OCI-M2 (cell line): ENCODE measurements around the gene JPH3.

ENCODE experiments used
- DNase-seq: peaks from one replicate; lab custom pipeline; 2025; ENCODE audit not compliant: unreplicated experiment; lab: John Stamatoyannopoulos, UW

JPH3 gene

DNA sequence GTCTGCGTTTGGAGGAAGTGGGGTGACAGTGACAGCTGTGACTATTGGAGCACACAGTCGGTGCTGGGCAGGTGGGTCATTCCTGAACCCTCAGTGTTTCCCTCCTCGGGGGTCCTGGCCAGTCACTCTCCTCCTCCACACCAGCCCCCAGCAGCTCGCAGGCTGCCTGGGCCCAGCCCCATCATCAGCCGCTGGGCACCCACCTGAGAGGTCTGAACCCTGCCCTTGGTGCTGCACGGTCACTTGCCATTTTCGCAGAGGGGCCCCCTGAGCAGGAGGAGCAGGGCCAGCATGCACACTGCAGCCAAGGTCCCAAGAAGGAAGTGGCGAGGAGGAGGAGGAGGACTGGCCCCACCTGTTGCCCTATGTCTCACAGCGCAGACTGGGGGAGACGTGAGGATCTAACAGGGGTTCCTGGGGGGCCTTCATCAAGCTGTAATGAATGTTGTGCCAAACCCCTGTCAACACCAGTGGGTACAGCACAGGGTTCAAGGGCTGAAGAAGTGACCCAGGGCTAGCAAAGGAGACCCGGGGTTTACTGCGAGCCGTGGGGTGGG lies 23.0 kb downstream of the JPH3 start:
- no peak for DNase-seq

- no peak for DNase-seq
Observed at GRCh38 chr16:87626401-87626800, 24.1 kb downstream of the JPH3 start.

DNA sequence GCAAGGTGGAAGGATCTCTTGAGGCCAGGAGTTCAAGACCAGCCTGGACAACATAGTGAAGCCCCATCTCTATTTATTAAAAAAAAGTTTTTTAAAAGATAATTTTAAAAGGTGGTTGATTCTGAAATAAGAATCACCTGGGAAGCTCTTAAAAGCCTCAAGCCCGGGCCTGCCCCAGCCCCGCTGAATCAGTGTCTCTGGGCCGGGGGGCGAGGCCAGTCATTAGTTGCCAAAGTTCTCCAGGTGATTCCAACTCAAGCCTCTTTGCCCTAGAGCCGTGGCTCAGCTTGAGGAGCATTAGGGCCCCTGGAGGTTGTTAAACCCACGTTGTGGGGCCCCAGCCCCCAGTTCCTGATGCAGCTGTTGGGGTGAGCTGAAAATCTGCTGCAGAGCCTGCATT lies 24.6 kb downstream of the JPH3 start:
- no peak for DNase-seq

DNA sequence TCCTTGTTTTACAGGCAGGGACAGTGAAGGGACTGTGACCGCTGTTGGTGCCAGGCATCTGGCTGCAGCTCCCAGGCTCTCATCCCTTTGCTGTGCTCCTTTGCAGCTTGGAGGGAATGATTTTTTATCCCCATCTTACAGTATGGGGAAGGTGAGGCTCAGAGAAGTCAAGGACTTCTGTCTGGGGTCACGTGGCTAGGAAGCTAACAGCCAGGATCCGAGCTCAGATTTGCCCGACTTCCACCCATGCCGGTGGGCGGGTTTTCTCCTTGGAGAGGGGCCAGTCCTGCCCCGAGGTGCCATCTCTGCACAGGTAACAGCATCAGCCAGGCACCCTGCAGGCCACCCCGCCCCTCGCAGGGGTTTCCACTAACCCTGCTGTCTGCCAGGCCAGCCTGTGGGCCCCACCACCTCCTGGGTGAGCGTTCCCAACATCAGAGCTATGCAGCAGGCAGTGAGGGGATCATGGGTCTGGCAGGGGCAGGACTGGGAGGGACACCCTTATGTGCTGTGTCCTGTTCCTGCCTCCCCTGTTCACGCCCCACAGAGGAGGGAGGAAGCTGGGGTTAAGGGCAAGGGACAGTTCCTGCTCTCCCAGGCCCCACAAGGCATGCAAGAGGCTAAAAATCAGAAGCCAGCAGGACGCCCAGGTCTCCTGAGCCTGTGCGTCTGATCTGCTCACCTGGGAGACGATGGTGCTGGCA lies 25.4 kb downstream of the JPH3 start:
- no peak for DNase-seq

DNA sequence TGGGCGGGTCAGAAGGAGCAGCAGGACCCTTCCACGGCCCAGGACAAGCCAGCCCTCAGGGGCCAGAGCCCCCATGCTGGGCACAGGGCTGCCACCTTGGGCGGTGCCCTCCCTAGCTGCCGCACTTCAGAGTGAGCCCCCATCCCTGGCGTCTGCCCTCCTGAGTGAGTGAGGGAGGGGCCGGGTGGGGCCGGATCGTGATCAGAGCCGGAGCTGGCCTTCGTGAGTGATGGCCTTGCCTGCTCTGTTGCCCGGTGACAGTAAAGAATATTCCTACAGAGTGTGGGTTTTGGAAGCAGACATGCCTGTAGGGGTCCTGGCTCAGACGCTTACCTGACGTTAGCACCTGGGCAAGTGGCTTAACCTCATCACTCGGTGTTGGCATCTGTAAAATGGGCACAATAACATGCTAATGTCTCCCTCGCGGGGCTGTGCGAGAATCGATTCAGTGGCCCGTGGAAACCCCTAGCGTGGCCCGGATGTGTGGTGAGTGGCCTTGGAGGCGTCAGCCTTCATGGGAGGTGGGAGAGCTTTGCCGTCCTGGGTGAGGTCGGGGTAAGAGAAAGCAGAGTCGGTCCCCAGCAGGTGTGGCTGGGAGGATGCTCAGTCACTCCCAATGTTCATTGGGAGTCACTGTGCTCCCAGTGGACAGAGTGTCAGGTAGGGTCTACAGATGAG lies 26.1 kb downstream of the JPH3 start:
- DNase-seq: no peak

GRCh38 chr16:87628940-87629339 lies 26.6 kb downstream of the JPH3 start:
- DNase-seq: no peak

GRCh38 chr16:87631067-87631466 lies 28.8 kb downstream of the JPH3 start:
- DNase-seq: no peak

GRCh38 chr16:87634411-87634810 lies 32.1 kb downstream of the JPH3 start:
- DNase-seq: no peak

DNA sequence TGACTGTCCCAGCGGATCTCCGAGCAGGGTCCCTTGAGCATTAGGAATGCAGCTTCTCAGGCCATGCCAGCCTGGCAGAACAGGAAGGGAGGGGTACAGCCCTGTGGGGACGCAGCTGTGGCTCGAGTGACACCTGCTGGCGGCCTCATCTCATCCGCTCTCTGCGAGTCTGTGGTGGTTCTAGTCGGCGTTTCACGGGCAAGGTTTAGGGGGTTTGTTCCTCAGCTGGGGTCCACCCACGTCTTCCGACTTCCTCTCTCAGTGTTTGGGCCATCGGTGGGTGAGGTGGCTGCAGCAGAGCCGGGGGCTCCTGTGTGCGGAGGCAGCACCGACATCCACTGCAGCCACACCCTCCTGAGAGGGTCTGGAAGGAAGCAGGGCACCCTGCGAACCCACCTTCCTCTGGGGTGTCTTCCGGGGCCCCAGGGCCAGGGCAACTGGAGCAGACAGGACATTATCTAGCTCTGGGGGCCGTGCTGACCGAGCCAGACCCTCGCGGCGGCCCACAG lies 33.3 kb downstream of the JPH3 start:
- peak; percentile 3 for DNase-seq

DNA sequence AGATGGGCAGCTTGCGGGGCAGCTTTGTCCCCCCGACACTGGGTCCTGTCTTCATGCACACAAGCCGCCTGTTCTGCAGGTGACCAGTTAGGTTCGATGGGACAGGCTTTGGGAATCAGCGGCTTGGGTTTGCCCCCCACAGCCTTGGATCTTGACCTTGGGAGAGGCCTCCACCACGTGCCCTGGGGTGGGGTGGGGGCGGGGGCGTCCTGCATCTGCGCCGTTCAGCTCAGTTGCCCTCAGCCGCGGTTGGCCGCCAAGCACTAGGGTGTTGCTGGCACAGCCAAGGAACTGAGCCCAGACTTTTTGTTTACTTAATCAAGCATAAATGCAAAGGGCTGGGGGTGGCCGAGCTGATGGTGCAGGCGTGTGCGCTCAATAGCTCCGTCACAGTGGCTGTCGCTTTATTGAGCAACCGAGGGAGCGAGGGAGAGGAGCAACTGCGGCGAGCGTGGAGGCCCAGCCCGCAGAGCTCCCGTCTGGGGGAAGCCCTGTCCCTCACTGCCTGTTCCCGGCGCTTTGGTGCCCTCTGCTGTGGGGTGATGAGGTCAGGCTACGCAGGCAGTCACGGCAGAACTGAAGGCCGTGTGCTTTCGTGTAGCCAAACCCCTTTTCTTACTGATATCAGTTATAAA lies 33.9 kb downstream of the JPH3 start:
- peak; percentile 22 for DNase-seq

DNA sequence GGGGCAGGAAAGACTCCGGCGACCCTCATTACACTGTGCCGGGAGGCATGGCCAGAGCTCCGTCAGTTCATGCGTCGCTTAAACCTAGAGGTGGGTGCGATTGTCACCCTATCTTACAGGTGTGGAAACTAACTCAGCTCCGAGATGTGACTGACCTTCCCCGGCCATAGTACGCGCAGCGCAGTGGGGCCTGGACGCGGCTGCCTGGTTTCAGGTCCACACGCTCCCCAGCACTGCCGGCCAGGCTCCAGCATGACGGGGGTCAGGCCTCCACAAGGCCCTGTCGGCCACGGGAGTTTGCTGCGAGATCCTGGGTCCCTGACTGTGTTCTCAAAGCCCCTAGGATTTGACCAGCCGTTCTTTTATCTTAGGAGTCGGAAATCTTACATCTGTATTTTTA lies 34.4 kb downstream of the JPH3 start:
- DNase-seq: no peak

DNA sequence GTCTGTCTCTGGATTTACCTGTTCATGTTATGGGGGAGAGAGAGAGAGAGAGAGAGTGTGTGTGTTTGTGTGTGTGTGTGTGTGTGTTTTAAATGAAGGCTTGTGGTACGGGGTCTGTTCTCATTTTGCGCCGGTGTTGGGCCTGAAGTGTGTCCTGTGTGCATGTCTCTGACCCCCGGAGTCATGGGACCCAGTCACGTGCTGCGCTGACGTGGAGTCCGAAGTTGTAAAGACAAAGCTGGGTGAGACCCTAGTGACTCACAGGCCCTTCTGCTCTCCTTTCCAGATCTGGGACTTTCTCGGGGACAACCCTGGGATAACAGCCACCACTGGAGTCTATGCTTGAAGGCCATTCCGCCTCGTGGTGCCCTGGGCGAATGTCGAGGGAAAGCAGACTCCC lies 35.0 kb downstream of the JPH3 start:
- DNase-seq: no peak

- DNase-seq: no peak
Observed at GRCh38 chr16:87638736-87639135, 36.4 kb downstream of the JPH3 start.

DNA sequence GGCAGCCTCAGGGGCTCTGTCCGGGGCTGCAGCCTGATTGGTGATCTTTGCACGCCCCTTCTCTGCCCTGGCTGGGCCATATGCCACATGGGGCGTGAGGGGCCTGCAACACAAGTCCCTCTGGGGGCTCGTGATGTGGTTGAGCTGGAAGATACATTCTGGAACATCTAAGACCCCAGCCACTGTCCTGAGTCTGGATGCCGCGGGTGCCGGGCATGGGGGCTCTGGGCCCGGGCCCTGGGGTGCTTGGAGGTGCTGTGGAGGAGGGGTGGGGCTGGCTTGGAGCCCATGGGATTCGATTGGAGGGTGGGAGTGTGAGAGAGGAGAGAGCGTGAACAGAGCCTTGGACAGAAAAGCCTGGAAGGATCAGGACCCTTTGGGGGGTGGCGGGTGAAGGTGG lies 39.4 kb downstream of the JPH3 start:
- DNase-seq: no peak

DNA sequence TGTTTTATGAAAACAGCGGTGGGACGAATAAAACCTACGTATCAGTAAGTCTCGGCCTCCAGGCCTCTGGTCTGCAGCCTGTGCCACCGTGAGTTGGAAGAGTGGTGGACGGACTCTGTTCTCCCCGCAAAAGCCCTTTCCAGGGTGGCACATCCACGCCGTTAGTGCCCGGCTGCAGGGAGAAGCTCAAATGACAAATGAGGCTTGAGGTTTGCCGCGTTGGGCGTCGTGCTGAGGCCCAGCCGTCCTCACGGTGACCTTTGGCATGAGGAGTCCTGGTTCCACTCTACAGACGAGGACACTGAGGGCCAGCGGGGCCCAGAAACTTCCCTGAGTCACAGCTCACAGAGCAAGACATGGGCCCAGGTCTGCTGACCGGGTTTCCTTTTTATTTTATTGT lies 40.2 kb downstream of the JPH3 start:
- no peak for DNase-seq

GRCh38 chr16:87644186-87644585 lies 41.9 kb downstream of the JPH3 start:
- DNase-seq: no peak

- no peak for DNase-seq
Observed at GRCh38 chr16:87644596-87644995, 42.3 kb downstream of the JPH3 start.

DNA sequence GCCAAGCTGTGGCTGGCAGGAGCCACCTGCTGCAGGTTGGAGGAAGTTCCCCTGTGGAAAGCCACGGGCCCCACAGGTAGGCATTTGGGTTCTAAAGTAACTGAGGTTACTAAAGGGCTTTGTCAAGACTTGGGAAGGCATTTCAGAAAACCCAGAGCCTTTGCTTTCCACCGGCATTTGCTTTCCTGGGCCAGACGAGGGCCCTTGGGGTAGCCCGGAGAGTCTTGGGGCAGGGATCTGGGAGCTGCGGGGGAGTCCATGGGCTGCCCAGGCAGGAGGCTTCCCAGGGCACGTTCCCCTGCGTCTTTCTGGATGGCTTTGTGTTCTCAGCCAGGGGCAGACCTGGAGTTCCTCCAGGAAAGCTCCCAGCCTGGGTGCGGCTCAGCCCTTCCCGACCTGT lies 43.5 kb downstream of the JPH3 start:
- no peak for DNase-seq

DNA sequence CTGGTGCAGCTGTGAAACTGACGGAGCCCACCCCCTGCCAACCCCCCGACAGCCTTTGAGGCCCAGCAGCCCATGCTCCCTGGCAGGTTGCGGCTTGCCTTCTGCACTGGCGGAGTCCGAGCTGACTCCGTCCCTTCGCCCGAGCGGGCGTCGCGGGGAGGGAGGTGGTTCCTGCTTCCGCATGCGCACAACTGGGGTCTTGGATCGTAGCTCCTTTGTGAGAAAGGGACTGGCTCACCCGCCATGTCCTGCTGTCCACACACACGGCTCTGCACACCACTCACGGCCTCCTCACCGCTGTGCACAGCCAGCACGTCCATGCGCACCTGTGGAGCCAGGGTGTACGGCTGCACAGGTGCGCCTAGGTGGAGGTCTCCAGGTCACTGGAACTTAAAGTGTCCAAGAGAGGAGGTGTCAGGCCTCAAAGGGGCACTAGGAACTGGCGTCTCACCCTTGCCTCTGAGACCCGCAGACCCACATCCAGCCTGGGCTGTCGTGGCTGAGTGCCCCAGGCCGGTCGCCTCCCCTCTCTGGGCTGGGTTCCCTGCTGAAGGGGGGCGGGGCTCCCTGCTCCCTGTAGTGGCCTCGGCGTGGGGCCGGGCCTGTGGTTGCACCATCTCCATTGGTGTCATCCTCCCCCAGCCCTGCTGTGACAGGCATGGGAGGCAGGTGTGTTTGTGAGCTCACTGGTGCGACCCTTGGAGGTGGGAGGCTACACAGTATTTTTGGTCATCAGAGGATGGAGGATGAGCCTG lies 45.3 kb downstream of the JPH3 start:
- no peak for DNase-seq

GRCh38 chr16:87648236-87648635 lies 45.9 kb downstream of the JPH3 start:
- DNase-seq: no peak
